GM23338 (cell line): Measurements from ENCODE around the gene CDKAL1. TPM values are rescaled to one million over a fixed set of nuclear protein-coding genes. Genes with fewer than 3 reads are reported as not detected.

Source experiments
- ATAC-seq: fragments of 200-7000 bp; cut with Tn5 transposase; 3 replicates; pipeline ENCODE4 v1.9.1; 2020
- DNase-seq: peaks from one replicate; pipeline ENCODE4 v3.0.0-alpha.2; 2015; ENCODE audit warnings: low spot score
- H2AFZ ChIP-seq: fragments of 200-600 bp; sonication (generic); 2 replicates; pipeline ENCODE4 v1.8.0; 2016; ENCODE audit warnings: antibody characterized with exemption, mild to moderate bottlenecking, moderate library complexity
- H3F3A ChIP-seq: fragments of 200-600 bp; sonication (generic); replicated peaks from 2 replicates; pipeline ENCODE4 v1.8.0; 2017; ENCODE audit warnings: antibody characterized with exemption, mixed run types, low read depth
- H3K27ac ChIP-seq: fragments of 200-600 bp; sonication (generic); 2 replicates; pipeline ENCODE4 v1.6.1; 2016; ENCODE audit warnings: low read depth
- H3K27me3 ChIP-seq: fragments of 200-600 bp; sonication (generic); 2 replicates; pipeline ENCODE4 v1.8.0; 2016; ENCODE audit warnings: mild to moderate bottlenecking, mixed run types, moderate library complexity; ENCODE audit not compliant: insufficient read depth
- H3K36me3 ChIP-seq: fragments of 200-600 bp; sonication (generic); 2 replicates; pipeline ENCODE4 v1.8.0; 2016; ENCODE audit warnings: mild to moderate bottlenecking; ENCODE audit not compliant: insufficient read depth
- H3K4me1 ChIP-seq: fragments of 200-600 bp; sonication (generic); 2 replicates; pipeline ENCODE4 v1.8.0; 2016; ENCODE audit warnings: mild to moderate bottlenecking, moderate library complexity; ENCODE audit not compliant: insufficient read depth
- H3K4me2 ChIP-seq: fragments of 200-600 bp; sonication (generic); 2 replicates; pipeline ENCODE4 v1.7.1; 2017; ENCODE audit warnings: mixed run types
- H3K4me3 ChIP-seq: fragments of 200-600 bp; sonication (generic); 2 replicates; pipeline ENCODE4 v1.6.1; 2016; ENCODE audit warnings: mixed run types
- H3K79me2 ChIP-seq: fragments of 200-600 bp; sonication (generic); replicated peaks from 2 replicates; pipeline ENCODE4 v1.8.0; 2017; ENCODE audit warnings: mild to moderate bottlenecking; ENCODE audit not compliant: insufficient read depth
- H3K9me2 ChIP-seq: fragments of 200-600 bp; sonication (generic); 2 replicates; pipeline ENCODE4 v1.8.0; 2017; ENCODE audit not compliant: insufficient read depth
- H4K20me1 ChIP-seq: fragments of 200-600 bp; sonication (generic); replicated peaks from 2 replicates; pipeline ENCODE4 v1.8.0; 2017; ENCODE audit warnings: mild to moderate bottlenecking; ENCODE audit not compliant: insufficient read depth
- H3K27ac Mint-ChIP-seq: 2 replicates; pipeline ENCODE4 v1.8.0; 2020; ENCODE audit warnings: inconsistent platforms, mild to moderate bottlenecking, moderate library complexity, mixed read lengths
- H3K27me3 Mint-ChIP-seq: 3 replicates; pipeline ENCODE4 v1.8.0; 2022; ENCODE audit warnings: low read depth, mild to moderate bottlenecking, moderate library complexity, mixed read lengths, inconsistent platforms; ENCODE audit not compliant: insufficient read depth, poor library complexity
- H3K36me3 Mint-ChIP-seq: 3 replicates; pipeline ENCODE4 v1.8.0; 2021; ENCODE audit warnings: low read depth, mild to moderate bottlenecking, inconsistent platforms, moderate library complexity, mixed read lengths
- H3K4me1 Mint-ChIP-seq: 3 replicates; pipeline ENCODE4 v1.8.0; 2020; ENCODE audit warnings: mild to moderate bottlenecking, inconsistent platforms, mixed read lengths
- H3K4me3 Mint-ChIP-seq: 3 replicates; pipeline ENCODE4 v1.8.0; 2021; ENCODE audit warnings: moderate library complexity, mild to moderate bottlenecking, inconsistent platforms, mixed read lengths
- H3K9me3 Mint-ChIP-seq: 3 replicates; pipeline ENCODE4 v1.8.0; 2020; ENCODE audit warnings: moderate library complexity, mild to moderate bottlenecking, inconsistent platforms, mixed read lengths
- CREB1 ChIP-seq: fragments of 250-450 bp; sonication (Bioruptor Pico); IDR thresholded peaks from 2 replicates; pipeline ENCODE4 v1.5.0; 2020; ENCODE audit warnings: low read depth, mild to moderate bottlenecking, moderate library complexity
- NANOG ChIP-seq: IDR thresholded peaks from 2 replicates; pipeline ENCODE4 v1.6.1; 2016; ENCODE audit warnings: antibody characterized with exemption, borderline replicate concordance
- ZNF331 ChIP-seq: fragments of 250-450 bp; sonication (Bioruptor Pico); IDR thresholded peaks from 2 replicates; pipeline ENCODE4 v1.5.0; 2020; ENCODE audit warnings: low read depth, mild to moderate bottlenecking, moderate library complexity
- polyA plus RNA-seq: library from polyadenylated mRNA; unstranded; fragments of >200 nt; fragmentation: Nextera tagmentation; extraction: Ambion mirVana; gene quantifications from 2 replicates; pipeline ENCODE4 v1.2.1, GENCODE V29; 2016
- total RNA-seq: library from RNA; depleted of rRNA; stranded (reverse); fragments of >200 nt; shearing (Covaris generic); gene quantifications from 2 replicates; pipeline ENCODE4 v1.2.3, GENCODE V29; 2014
- TF ChIP-seq, protein P1 (sequence below): fragments of 250-450 bp; sonication (Bioruptor Pico); IDR thresholded peaks from 2 replicates; pipeline ENCODE4 v1.5.0; 2020; ENCODE audit warnings: mild to moderate bottlenecking, moderate library complexity

CDKAL1 gene
- total and polyA plus RNA-seq, 2 experiments from 2014 or later = 17.8 to 35.0 TPM

DNA sequence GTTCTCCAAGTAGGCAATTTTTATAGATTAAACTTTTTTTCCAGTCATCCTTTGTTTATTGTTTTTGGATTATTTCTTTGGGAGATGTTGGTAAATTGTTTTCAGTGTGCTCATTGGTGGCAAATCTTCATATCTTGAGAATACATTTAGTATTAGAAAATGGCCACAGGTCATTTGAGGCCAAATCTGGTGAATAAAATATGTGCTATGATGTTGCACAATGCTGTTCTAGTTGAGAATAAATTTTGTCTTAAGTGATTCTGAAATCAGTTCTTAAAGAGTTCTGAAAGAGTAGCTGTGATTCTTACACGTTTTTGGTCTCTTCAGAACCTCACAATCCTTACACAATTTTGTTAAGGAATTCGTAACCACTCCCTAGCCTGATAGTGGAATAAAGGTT, 20.1 kb downstream of the CDKAL1 start (continued):
- TF ChIP-seq, protein P1, sequence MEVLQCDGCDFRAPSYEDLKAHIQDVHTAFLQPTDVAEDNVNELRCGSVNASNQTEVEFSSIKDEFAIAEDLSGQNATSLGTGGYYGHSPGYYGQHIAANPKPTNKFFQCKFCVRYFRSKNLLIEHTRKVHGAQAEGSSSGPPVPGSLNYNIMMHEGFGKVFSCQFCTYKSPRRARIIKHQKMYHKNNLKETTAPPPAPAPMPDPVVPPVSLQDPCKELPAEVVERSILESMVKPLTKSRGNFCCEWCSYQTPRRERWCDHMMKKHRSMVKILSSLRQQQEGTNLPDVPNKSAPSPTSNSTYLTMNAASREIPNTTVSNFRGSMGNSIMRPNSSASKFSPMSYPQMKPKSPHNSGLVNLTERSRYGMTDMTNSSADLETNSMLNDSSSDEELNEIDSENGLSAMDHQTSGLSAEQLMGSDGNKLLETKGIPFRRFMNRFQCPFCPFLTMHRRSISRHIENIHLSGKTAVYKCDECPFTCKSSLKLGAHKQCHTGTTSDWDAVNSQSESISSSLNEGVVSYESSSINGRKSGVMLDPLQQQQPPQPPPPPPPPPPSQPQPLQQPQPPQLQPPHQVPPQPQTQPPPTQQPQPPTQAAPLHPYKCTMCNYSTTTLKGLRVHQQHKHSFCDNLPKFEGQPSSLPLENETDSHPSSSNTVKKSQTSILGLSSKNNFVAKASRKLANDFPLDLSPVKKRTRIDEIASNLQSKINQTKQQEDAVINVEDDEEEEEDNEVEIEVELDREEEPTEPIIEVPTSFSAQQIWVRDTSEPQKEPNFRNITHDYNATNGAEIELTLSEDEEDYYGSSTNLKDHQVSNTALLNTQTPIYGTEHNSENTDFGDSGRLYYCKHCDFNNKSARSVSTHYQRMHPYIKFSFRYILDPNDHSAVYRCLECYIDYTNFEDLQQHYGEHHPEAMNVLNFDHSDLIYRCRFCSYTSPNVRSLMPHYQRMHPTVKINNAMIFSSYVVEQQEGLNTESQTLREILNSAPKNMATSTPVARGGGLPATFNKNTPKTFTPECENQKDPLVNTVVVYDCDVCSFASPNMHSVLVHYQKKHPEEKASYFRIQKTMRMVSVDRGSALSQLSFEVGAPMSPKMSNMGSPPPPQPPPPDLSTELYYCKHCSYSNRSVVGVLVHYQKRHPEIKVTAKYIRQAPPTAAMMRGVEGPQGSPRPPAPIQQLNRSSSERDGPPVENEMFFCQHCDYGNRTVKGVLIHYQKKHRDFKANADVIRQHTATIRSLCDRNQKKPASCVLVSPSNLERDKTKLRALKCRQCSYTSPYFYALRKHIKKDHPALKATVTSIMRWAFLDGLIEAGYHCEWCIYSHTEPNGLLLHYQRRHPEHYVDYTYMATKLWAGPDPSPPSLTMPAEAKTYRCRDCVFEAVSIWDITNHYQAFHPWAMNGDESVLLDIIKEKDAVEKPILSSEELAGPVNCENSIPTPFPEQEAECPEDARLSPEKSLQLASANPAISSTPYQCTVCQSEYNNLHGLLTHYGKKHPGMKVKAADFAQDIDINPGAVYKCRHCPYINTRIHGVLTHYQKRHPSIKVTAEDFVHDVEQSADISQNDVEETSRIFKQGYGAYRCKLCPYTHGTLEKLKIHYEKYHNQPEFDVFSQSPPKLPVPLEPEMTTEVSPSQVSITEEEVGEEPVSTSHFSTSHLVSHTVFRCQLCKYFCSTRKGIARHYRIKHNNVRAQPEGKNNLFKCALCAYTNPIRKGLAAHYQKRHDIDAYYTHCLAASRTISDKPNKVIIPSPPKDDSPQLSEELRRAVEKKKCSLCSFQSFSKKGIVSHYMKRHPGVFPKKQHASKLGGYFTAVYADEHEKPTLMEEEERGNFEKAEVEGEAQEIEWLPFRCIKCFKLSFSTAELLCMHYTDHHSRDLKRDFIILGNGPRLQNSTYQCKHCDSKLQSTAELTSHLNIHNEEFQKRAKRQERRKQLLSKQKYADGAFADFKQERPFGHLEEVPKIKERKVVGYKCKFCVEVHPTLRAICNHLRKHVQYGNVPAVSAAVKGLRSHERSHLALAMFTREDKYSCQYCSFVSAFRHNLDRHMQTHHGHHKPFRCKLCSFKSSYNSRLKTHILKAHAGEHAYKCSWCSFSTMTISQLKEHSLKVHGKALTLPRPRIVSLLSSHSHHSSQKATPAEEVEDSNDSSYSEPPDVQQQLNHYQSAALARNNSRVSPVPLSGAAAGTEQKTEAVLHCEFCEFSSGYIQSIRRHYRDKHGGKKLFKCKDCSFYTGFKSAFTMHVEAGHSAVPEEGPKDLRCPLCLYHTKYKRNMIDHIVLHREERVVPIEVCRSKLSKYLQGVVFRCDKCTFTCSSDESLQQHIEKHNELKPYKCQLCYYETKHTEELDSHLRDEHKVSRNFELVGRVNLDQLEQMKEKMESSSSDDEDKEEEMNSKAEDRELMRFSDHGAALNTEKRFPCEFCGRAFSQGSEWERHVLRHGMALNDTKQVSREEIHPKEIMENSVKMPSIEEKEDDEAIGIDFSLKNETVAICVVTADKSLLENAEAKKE = no peak
- TF ChIP-seq NANOG (no peak), ZNF331 (CRISPR knock-in tag) (no peak)

DNA sequence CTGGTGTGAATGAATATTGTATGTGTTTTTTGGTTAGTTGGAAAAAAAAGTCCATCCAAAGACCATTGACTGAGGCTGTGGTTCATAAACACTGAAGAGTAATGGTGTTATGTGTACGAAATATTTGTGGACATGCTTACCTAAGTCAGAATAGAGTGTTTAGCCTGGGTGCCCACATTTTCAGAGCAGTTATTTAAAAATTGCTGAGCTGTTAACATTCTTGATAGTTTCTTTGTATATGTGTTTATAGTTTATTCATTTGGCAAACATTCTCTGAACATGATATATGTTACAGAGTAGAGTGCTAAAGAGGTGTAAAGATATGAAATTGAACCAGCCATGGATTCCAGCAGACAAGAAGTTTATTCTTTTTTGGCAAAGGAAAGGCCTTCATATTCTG, 20.6 kb downstream of the CDKAL1 start:
- TF ChIP-seq CREB1 (CRISPR knock-in tag) = no peak
- no peak for TF ChIP-seq ZNF331 (CRISPR knock-in tag)
- no peak overlapping the region for H3K27ac Mint-ChIP-seq
- H3K27ac ChIP-seq = no peak overlapping the region
- no peaks in the 10 kb centered on the region for H3K36me3 ChIP-seq
- H3K79me2 ChIP-seq = no peaks in the 10 kb centered on the region; the same call in 1 of the 2 replicates
- H3F3A ChIP-seq = no peaks in the 10 kb centered on the region
- no peaks in the 10 kb centered on the region for H3K9me3 Mint-ChIP-seq
- H3K4me3 ChIP-seq = no peak overlapping the region
- H3K4me1 ChIP-seq = no peaks in the 10 kb centered on the region
- 0 out of 3 replicates have a peak, but pooled peaks cover 2% of the 10 kb centered on the region for H3K4me1 Mint-ChIP-seq
- H3K36me3 Mint-ChIP-seq = peaks cover 35% of the 10 kb centered on the region; the same call in 2 of the 3 replicates
- no peak for DNase-seq
- no peaks in the 10 kb centered on the region for H3K27me3 Mint-ChIP-seq
- H3K27me3 ChIP-seq = no peaks in the 10 kb centered on the region
- no peaks in the 10 kb centered on the region for H4K20me1 ChIP-seq
- no peak overlapping the region for H3K4me2 ChIP-seq
- no peak for ATAC-seq
- H2AFZ ChIP-seq = no peak overlapping the region
- H3K9me2 ChIP-seq = no peaks in the 10 kb centered on the region
- H3K4me3 Mint-ChIP-seq = no peak overlapping the region
